Neural cell (in vitro differentiated cells): ENCODE results near the gene WASF3.

Source experiments
- POLR2AphosphoS5 ChIP-seq: IDR thresholded peaks from 2 replicates; pipeline ENCODE4 v1.6.1; 2012
- RAD21 ChIP-seq: fragments of 450-650 bp; conservative IDR thresholded peaks from 2 replicates; pipeline ENCODE4 v1.6.1; 2014; ENCODE audit warnings: antibody characterized with exemption, mild to moderate bottlenecking, moderate library complexity
- TF ChIP-seq, protein P1 (sequence below): fragments of 450-650 bp; IDR thresholded peaks from 2 replicates; pipeline ENCODE4 v1.5.1; 2014; ENCODE audit warnings: antibody characterized with exemption, mild to moderate bottlenecking, moderate library complexity; ENCODE audit not compliant: poor library complexity, severe bottlenecking

DNA sequence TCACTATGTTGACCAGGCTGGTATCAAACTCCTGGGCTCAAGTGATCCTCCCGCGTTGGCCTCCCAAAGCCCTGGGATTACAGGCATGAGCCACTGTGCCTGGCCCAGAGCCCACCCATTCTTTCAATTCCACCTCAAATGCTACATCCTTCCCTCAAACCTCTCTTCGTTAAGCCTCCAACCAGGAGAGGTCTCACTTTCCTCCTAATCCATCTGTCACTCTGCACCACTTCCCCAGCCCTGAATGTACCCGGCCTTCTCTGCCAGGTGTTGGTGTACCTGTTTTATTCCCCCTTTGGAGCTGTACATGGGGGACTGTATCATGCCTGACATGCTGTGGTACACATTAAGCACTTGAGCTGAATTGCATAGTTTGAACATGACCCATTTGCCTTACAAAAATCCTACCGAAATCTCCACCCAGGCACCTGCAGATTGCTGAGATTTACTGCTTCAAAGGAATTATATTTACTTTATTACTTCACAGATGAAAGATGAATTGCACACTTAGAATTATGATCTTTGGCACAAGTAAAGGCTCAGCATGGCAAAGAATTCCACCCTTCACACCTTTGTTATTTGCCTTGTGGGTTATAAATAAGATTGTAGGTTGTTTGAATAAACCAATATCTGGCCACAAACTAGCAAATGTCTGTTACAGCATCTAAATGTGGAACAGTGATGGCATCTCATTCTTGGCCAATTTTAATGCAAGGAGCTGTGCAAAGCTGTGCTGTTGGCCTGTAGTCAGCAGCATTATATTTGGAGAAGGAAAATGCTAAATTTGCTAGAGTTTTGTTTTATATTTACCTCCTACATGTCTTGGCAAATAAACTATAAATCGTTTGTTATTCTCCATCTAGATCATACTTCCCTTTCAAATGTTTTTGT, 15.6 kb upstream of the WASF3 start:
- TF ChIP-seq POLR2AphosphoS5 (no peak), RAD21 (no peak)
- TF ChIP-seq, protein P1, sequence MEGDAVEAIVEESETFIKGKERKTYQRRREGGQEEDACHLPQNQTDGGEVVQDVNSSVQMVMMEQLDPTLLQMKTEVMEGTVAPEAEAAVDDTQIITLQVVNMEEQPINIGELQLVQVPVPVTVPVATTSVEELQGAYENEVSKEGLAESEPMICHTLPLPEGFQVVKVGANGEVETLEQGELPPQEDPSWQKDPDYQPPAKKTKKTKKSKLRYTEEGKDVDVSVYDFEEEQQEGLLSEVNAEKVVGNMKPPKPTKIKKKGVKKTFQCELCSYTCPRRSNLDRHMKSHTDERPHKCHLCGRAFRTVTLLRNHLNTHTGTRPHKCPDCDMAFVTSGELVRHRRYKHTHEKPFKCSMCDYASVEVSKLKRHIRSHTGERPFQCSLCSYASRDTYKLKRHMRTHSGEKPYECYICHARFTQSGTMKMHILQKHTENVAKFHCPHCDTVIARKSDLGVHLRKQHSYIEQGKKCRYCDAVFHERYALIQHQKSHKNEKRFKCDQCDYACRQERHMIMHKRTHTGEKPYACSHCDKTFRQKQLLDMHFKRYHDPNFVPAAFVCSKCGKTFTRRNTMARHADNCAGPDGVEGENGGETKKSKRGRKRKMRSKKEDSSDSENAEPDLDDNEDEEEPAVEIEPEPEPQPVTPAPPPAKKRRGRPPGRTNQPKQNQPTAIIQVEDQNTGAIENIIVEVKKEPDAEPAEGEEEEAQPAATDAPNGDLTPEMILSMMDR = no peak
